HPDE6-E6E7 (cell line): Measurements from ENCODE around the gene TMEM80.
"Not testable (repeated sequence)": the region's sequence is repeated elsewhere in the genome, so short reads cannot be mapped to it uniquely, and the experiment has no call there.

Experiments
- DNase-seq: peaks from one replicate; pipeline ENCODE4 v3.0.0; 2011; ENCODE audit warnings: missing footprints; ENCODE audit errors: extremely low spot score

The TMEM80 gene

GRCh38 chr11:695538-696248 is at the start of gene TMEM80:
TSS of gene TMEM80 (plus strand) at chr11:695816. CDS start at chr11:695828, 12 bp downstream.
- DNase-seq = no peak

GRCh38 chr11:646214-646613 is 49.4 kb upstream of the TMEM80 start:
- no peak for DNase-seq

- not testable (repeated sequence) for DNase-seq
Observed at GRCh38 chr11:647672-648158, 47.9 kb upstream of the TMEM80 start.

GRCh38 chr11:650482-650881 is 45.1 kb upstream of the TMEM80 start:
- no peak for DNase-seq

GRCh38 chr11:653136-653535 is 42.5 kb upstream of the TMEM80 start:
- DNase-seq = not testable (repeated sequence)

- DNase-seq = no peak
Observed at GRCh38 chr11:653837-654236, 41.8 kb upstream of the TMEM80 start.

- not testable (repeated sequence) for DNase-seq
Observed at GRCh38 chr11:654444-654843, 41.2 kb upstream of the TMEM80 start.

- DNase-seq = no peak
Observed at GRCh38 chr11:655036-655726, 40.4 kb upstream of the TMEM80 start.

GRCh38 chr11:656426-656825 is 39.2 kb upstream of the TMEM80 start:
- no peak for DNase-seq

GRCh38 chr11:656866-657265 is 38.8 kb upstream of the TMEM80 start:
- DNase-seq = no peak

GRCh38 chr11:657691-658126 is 37.9 kb upstream of the TMEM80 start:
- DNase-seq = no peak

- DNase-seq = no peak
Observed at GRCh38 chr11:659532-660085, 36.0 kb upstream of the TMEM80 start.

GRCh38 chr11:660281-660680 is 35.3 kb upstream of the TMEM80 start:
- DNase-seq = no peak

- DNase-seq = no peak
Observed at GRCh38 chr11:660681-661444, 34.8 kb upstream of the TMEM80 start.

GRCh38 chr11:662689-663274 is 32.8 kb upstream of the TMEM80 start:
- DNase-seq = peak; percentile 63

GRCh38 chr11:665062-665703 is 30.4 kb upstream of the TMEM80 start:
- no peak for DNase-seq

GRCh38 chr11:665704-666281 is 29.8 kb upstream of the TMEM80 start:
- no peak for DNase-seq

GRCh38 chr11:673866-674265 is 21.8 kb upstream of the TMEM80 start:
- no peak for DNase-seq

GRCh38 chr11:674406-674805 is 21.2 kb upstream of the TMEM80 start:
- no peak for DNase-seq

- no peak for DNase-seq
Observed at GRCh38 chr11:678297-678696, 17.3 kb upstream of the TMEM80 start.
